HG02852 (cell line): ENCODE data around the gene SERPINB5.
"Not testable (repeated sequence)": the region's sequence is repeated elsewhere in the genome, so short reads cannot be mapped to it uniquely, and the experiment has no call there.

Experiments used
- ATAC-seq: cut with Tn5 transposase; IDR thresholded peaks from one replicate; pipeline ENCODE4 v1.9.1; 2021; ENCODE audit warnings: mild to moderate bottlenecking, moderate library complexity; ENCODE audit not compliant: unreplicated experiment

Gene SERPINB5

GRCh38 chr18:63476668-63477067 lies at the start of gene SERPINB5:
TSS of gene SERPINB5 (plus strand) at chr18:63476958. CDS start at chr18:63484429, 7,471 bp downstream.
- no peak for ATAC-seq

GRCh38 chr18:63427558-63427957 lies 49.2 kb upstream of the SERPINB5 start:
- ATAC-seq = no peak

GRCh38 chr18:63430526-63430925 lies 46.2 kb upstream of the SERPINB5 start:
- no peak for ATAC-seq

- no peak for ATAC-seq
These were observed 45.6 kb upstream of the SERPINB5 start for GRCh38 chr18:63431180-63431579.

- ATAC-seq = no peak
These were observed 43.4 kb upstream of the SERPINB5 start for GRCh38 chr18:63433334-63433866.

GRCh38 chr18:63438181-63438580 lies 38.6 kb upstream of the SERPINB5 start:
- no peak for ATAC-seq

- ATAC-seq = no peak
These were observed 37.4 kb upstream of the SERPINB5 start for GRCh38 chr18:63439334-63439733.

- no peak for ATAC-seq
These were observed 36.5 kb upstream of the SERPINB5 start for GRCh38 chr18:63440219-63440618.

- ATAC-seq = peak; percentile 70
These were observed 35.9 kb upstream of the SERPINB5 start for GRCh38 chr18:63440881-63441280.

GRCh38 chr18:63443829-63444228 lies 32.9 kb upstream of the SERPINB5 start:
- no peak for ATAC-seq

- ATAC-seq = no peak
These were observed 32.2 kb upstream of the SERPINB5 start for GRCh38 chr18:63444580-63444979.

- no peak for ATAC-seq
These were observed 31.7 kb upstream of the SERPINB5 start for GRCh38 chr18:63445037-63445436.

- ATAC-seq = no peak
These were observed 30.5 kb upstream of the SERPINB5 start for GRCh38 chr18:63446266-63446665.

- no peak for ATAC-seq
These were observed 29.7 kb upstream of the SERPINB5 start for GRCh38 chr18:63447066-63447465.

GRCh38 chr18:63449426-63449825 lies 27.3 kb upstream of the SERPINB5 start:
- no peak for ATAC-seq

GRCh38 chr18:63451799-63452660 lies 24.7 kb upstream of the SERPINB5 start:
- ATAC-seq = no peak

GRCh38 chr18:63452751-63453150 lies 24.0 kb upstream of the SERPINB5 start:
- ATAC-seq = not testable (repeated sequence)

GRCh38 chr18:63454497-63454896 lies 22.3 kb upstream of the SERPINB5 start:
- no peak for ATAC-seq

- ATAC-seq = no peak
These were observed 18.8 kb upstream of the SERPINB5 start for GRCh38 chr18:63457977-63458376.

GRCh38 chr18:63460414-63460813 lies 16.3 kb upstream of the SERPINB5 start:
- no peak for ATAC-seq

- ATAC-seq = no peak
These were observed 12.3 kb upstream of the SERPINB5 start for GRCh38 chr18:63464434-63464833.

- no peak for ATAC-seq
These were observed 11.7 kb upstream of the SERPINB5 start for GRCh38 chr18:63465059-63465458.
